Tibial artery (tissue), 4 donors: ENCODE results near the gene RBBP8.
"Not testable (repeated sequence)": the region's sequence is repeated elsewhere in the genome, so short reads cannot be mapped to it uniquely, and the experiment has no call there.

Experiments
- DNase-seq, 2 donors: peaks; one replicate each; pipeline ENCODE4 v3.0.0-alpha.2; 2019
- H3K27ac ChIP-seq, 2 donors: fragments of 200-600 bp; sonication (generic) in 1 of 2; 1 replicate in 1 of 2; 2 replicates in 1 of 2; pipeline ENCODE4 v1.5.1; 2018 to 2019; ENCODE audit warnings: mild to moderate bottlenecking in 1 of 2
- H3K27me3 ChIP-seq, 2 donors: fragments of 200-600 bp; sonication (generic) in 1 of 2; one replicate each; pipeline versions ENCODE4 v1.5.1 to v1.6.0; 2016 to 2019
- H3K36me3 ChIP-seq, 3 donors: fragments of 200-600 bp; sonication (generic) in 2 of 3; one replicate each; pipeline ENCODE4 v1.5.1; 2016 to 2019; ENCODE audit warnings: mild to moderate bottlenecking in 2 of 3
- H3K4me1 ChIP-seq, 4 donors: fragments of 200-600 bp; sonication (generic) in 2 of 4; 1 replicate in 3 of 4; 2 replicates in 1 of 4; pipeline ENCODE4 v1.5.1; 2016 to 2019
- H3K4me3 ChIP-seq, 2 donors: fragments of 200-600 bp; sonication (generic) in 1 of 2; 1 replicate in 1 of 2; 2 replicates in 1 of 2; pipeline ENCODE4 v1.5.1; 2018 to 2019; ENCODE audit warnings: mild to moderate bottlenecking in 2 of 2
- H3K9me3 ChIP-seq, 3 donors: fragments of 200-600 bp; sonication (generic) in 1 of 3; one replicate each; pipeline ENCODE4 v1.5.1; 2016 to 2019
- intact Hi-C: fragments of 100-400 bp; cut with DNase I; formaldehyde crosslinking; loops from one replicate; pipeline ENCODE4 v1.15.0; 2023; ENCODE audit warnings: low total_unique reads
- TF ChIP-seq, protein P1 (sequence below), 2 experiments: fragments of 200-600 bp in 1 of 2; fragments of 450-650 bp in 1 of 2; IDR thresholded peaks; one replicate each; pipeline ENCODE4 v1.5.1; 2017 to 2019; ENCODE audit warnings: antibody characterized with exemption in 2 of 2, mild to moderate bottlenecking in 1 of 2, moderate library complexity in 1 of 2

Gene RBBP8

DNA sequence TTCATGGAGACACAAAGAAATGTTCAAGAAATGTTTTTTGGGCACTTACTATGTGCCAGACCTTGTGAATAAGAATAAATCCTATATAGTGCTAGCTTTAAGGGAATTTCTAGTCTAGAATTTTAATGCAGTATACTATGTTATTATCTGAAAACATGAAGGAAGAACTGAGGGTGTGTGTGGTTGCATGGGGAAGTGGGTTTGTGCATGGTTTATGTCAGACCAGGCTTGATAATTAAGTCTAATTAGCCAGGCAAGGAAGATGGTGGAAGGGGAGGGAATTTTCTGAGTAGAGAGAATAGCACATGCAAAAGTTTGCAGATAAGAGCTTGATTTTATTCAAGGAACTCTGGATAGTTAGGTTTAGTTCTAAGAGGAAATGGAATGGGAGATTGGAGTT is 6.5 kb downstream of the RBBP8 start:
- H3K27ac ChIP-seq, result no peak overlapping the region
- H3K4me1 ChIP-seq, result no peaks in the 10 kb centered on the region
- TF ChIP-seq, protein P1, sequence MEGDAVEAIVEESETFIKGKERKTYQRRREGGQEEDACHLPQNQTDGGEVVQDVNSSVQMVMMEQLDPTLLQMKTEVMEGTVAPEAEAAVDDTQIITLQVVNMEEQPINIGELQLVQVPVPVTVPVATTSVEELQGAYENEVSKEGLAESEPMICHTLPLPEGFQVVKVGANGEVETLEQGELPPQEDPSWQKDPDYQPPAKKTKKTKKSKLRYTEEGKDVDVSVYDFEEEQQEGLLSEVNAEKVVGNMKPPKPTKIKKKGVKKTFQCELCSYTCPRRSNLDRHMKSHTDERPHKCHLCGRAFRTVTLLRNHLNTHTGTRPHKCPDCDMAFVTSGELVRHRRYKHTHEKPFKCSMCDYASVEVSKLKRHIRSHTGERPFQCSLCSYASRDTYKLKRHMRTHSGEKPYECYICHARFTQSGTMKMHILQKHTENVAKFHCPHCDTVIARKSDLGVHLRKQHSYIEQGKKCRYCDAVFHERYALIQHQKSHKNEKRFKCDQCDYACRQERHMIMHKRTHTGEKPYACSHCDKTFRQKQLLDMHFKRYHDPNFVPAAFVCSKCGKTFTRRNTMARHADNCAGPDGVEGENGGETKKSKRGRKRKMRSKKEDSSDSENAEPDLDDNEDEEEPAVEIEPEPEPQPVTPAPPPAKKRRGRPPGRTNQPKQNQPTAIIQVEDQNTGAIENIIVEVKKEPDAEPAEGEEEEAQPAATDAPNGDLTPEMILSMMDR (IDR thresholded peaks at IDR 0.05), result no peak
- H3K36me3 ChIP-seq, result peaks cover 0 to 11% (median 0%) of the 10 kb centered on the region in 3 donors
- no peaks in the 10 kb centered on the region for H3K9me3 ChIP-seq
- H3K4me3 ChIP-seq, result no peak overlapping the region
- DNase-seq, result no peak
- H3K27me3 ChIP-seq, result no peaks in the 10 kb centered on the region
- intact Hi-C loops, result loop anchor here (10.0 kb wide), 1 partner anchor 475 kb away; no protein-coding TSS in a partner anchor

DNA sequence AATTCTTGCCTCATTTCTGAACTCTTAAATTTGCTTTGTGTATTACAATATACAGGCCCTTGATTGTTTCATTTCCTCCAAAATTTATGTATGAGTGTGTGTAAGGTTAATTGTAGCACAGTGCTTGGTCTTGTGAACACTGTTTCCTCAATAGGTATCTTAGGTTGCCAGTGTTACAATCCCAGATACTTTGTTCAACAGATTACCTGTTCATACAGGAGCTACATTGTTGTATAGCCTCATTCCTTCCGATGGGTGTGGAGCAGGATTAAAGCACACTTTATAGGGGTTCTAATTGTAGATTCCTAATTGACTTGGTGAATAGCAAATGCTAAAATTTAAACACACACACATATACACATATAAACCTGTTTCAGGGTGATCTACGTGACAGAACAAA is 10.7 kb downstream of the RBBP8 start:
- Histone ChIP-seq H3K4me3 (no peak overlapping the region), H3K9me3 (no peaks in the 10 kb centered on the region), H3K27me3 (no peaks in the 10 kb centered on the region), H3K27ac (no peak overlapping the region), H3K4me1 (no peaks in the 10 kb centered on the region), H3K36me3 (peaks cover 0 to 4% (median 0%) of the 10 kb centered on the region in 3 donors)
- no peak for DNase-seq
- TF ChIP-seq, protein P1 (IDR thresholded peaks at IDR 0.05), result no peak
- intact Hi-C loops, result no loop called here

DNA sequence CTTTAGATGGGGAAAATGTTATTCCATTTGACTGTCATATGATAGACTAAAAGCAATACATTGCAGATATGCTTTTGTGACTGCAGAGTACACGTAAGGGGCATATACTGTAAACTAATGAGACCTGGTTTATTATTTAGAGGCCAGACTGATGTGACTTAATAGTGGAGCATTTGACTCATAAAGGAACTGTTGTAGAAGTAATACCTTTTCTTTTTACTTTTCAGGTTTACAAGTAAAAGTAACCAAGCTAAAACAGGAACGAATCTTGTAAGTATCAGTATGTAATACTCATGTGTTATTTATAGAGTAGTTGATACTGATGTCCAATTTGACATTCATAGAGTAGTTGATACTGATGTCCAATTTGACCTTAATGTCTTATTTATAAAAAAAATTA is 13.1 kb downstream of the RBBP8 start:
- Histone ChIP-seq H3K4me1 (no peaks in the 10 kb centered on the region), H3K36me3 (peaks cover 12 to 17% (median 16%) of the 10 kb centered on the region in 3 donors), H3K27me3 (no peaks in the 10 kb centered on the region), H3K4me3 (no peak overlapping the region), H3K9me3 (no peaks in the 10 kb centered on the region), H3K27ac (no peak overlapping the region)
- intact Hi-C loops, result no loop called here
- TF ChIP-seq, protein P1 (IDR thresholded peaks at IDR 0.05), result no peak
- DNase-seq, result no peak

DNA sequence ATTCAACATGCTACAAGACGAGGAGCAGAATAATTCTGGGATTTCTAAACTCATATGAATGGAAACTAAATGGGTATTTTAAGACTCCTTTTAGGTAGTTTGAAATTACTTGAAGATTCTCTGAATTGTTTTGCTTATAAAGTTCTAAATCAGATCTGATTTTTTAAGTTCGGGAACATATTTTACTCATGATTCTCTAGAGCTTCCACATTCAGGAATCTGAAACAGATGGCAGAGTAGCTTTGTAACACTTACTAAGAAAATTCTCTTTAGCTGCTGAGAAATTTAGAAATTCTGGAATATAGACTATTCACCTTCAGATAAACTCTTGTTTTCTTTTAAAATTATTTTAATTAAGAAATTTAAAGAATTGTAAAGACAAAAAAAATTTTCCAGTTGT is 13.7 kb downstream of the RBBP8 start:
- TF ChIP-seq, protein P1 (IDR thresholded peaks at IDR 0.05), result no peak
- no peaks in the 10 kb centered on the region for H3K9me3 ChIP-seq
- H3K27ac ChIP-seq, result no peak overlapping the region
- no peak for DNase-seq
- H3K4me1 ChIP-seq, result no peaks in the 10 kb centered on the region
- H3K27me3 ChIP-seq, result no peaks in the 10 kb centered on the region
- intact Hi-C loops, result no loop called here
- no peak overlapping the region for H3K4me3 ChIP-seq
- peaks cover 12 to 20% (median 17%) of the 10 kb centered on the region in 3 donors for H3K36me3 ChIP-seq

DNA sequence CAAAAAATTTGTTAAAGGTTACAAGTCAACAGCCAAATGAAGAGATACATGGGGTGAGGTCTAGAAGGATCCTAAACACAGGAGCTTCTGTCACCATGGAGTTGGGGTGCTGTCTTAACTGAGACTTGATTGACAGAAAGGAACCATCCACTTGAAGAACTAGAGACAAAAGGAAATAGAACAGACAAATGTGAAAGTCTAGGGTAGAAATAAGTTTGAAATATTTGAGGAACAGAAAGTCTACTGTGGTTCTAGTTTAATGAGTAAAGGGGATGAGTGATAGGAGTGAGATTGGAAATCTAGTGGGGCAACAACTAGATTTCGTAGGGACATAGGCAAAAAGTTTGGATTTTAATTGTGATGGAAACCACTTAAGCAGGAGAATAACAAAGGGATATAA is 18.7 kb downstream of the RBBP8 start:
- H3K27me3 ChIP-seq, result no peaks in the 10 kb centered on the region
- no peaks in the 10 kb centered on the region for H3K9me3 ChIP-seq
- no peaks in the 10 kb centered on the region for H3K4me1 ChIP-seq
- H3K27ac ChIP-seq, result no peak overlapping the region
- H3K36me3 ChIP-seq, result peaks cover 12 to 49% (median 20%) of the 10 kb centered on the region in 3 donors
- TF ChIP-seq, protein P1 (IDR thresholded peaks at IDR 0.05), result no peak
- intact Hi-C loops, result no loop called here
- no peak for DNase-seq
- no peak overlapping the region for H3K4me3 ChIP-seq

DNA sequence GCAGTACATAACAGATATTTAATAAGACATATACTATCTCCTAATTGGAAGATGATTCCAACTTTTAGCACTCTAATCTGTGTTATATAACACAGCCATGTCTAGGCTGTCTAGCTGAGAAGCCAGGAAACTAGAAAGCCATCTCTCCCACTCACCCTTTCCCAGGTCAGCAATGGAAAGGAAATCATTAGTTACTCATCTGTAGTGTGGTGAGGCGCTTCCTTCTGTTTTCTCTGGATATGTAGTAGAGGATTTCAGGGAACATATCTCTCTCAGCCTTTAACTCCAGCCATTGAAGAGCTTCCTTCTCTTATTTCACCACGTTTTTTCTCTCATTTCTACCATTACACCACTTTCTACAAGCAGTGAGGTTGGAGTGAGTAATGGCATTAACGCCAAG is 19.4 kb downstream of the RBBP8 start:
- no peak overlapping the region for H3K4me3 ChIP-seq
- H3K9me3 ChIP-seq, result no peaks in the 10 kb centered on the region
- intact Hi-C loops, result no loop called here
- H3K27ac ChIP-seq, result no peak overlapping the region
- no peaks in the 10 kb centered on the region for H3K27me3 ChIP-seq
- TF ChIP-seq, protein P1 (IDR thresholded peaks at IDR 0.05), result no peak
- H3K36me3 ChIP-seq, result peaks cover 12 to 49% (median 20%) of the 10 kb centered on the region in 3 donors
- DNase-seq, result no peak
- H3K4me1 ChIP-seq, result no peaks in the 10 kb centered on the region

DNA sequence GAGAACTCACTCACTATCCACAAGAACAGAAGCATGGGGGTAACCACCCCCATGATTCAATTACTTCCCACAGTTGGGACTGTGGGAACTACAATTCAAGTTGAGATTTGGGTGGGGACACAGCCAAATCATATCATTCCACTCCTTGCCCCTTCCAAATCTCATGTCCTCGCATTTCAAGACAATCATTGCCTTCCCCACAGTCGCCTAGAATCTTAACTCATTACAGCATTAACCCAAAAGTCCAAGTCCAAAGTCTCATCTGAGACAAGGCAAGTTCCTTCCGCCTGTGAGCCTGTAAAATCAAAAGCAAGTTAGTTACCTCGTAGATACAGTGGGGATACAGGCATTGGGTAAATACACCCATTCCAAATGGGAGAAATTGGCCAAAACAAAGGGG is 20.9 kb downstream of the RBBP8 start:
- H3K9me3 ChIP-seq, DNase-seq, H3K27ac ChIP-seq, H3K4me3 ChIP-seq, H3K27me3 ChIP-seq, intact Hi-C loops, H3K4me1 ChIP-seq: not testable (repeated sequence)
- H3K36me3 ChIP-seq, result peaks cover 12 to 49% (median 20%) of the 10 kb centered on the region in 3 donors
